Erythroblast (primary cell): ENCODE data around the gene ANKRD9.
"Not testable (repeated sequence)": the region's sequence is repeated elsewhere in the genome, so short reads cannot be mapped to it uniquely, and the experiment has no call there.

ENCODE experiments used
- DNase-seq, 2 experiments: peaks; one replicate each; lab custom pipeline; 2025; lab: John Stamatoyannopoulos, UW
- GATA1 ChIP-seq: IDR thresholded peaks from 2 replicates; pipeline ENCODE4 v1.6.1; 2011; ENCODE audit warnings: low read depth, mild to moderate bottlenecking, control low read depth, low read length, moderate library complexity
- POLR2A ChIP-seq: IDR thresholded peaks from 2 replicates; pipeline ENCODE4 v1.6.1; 2011; ENCODE audit warnings: mild to moderate bottlenecking, low read length

The ANKRD9 gene

GRCh38 chr14:102544046-102544746, 34.6 kb upstream of the ANKRD9 start:
- no peak for TF ChIP-seq GATA1
- no peak for TF ChIP-seq POLR2A
- DNase-seq, result no peak

- no peak for DNase-seq
These were observed 32.2 kb upstream of the ANKRD9 start for GRCh38 chr14:102541771-102542170.

DNA sequence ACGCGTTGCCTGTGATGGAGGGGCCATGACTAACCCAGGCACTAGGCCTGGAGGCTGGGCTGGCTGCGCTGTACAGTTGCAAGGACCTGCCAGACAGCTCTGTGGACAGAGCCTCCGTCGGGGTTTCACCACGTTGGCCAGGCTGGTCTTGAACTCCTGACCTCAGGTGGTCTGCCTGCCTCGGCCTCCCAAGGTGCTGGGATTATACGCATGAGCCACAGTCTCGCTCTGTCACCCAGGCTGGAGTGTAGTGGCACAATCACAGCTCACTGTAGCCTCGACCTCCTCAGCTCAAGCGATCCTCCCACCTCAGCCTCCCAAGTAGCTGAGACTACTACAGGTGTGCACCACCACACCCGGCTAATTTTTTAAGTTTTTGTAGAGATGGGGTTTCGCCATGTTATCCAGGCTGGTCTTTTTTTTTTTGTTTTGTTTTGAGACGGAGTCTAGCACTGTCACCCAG, 31.5 kb upstream of the ANKRD9 start:
- not testable (repeated sequence) for DNase-seq

More at GRCh38 chr14:102541771-102542170, 32.2 kb upstream of the ANKRD9 start:
- TF ChIP-seq POLR2A (no peak), GATA1 (no peak)

- no peak for TF ChIP-seq GATA1
- no peak for TF ChIP-seq POLR2A
- no peak for DNase-seq
These were observed 30.9 kb upstream of the ANKRD9 start for GRCh38 chr14:102540315-102541028.

- no peak for TF ChIP-seq POLR2A
- DNase-seq, result no peak
These were observed 30.2 kb upstream of the ANKRD9 start for GRCh38 chr14:102539544-102540314.

GRCh38 chr14:102538602-102539543, 29.3 kb upstream of the ANKRD9 start:
- DNase-seq, result no peak

GRCh38 chr14:102537981-102538601, 28.5 kb upstream of the ANKRD9 start:
- no peak for DNase-seq
- no peak for TF ChIP-seq GATA1
- TF ChIP-seq POLR2A, result no peak

More at GRCh38 chr14:102538602-102539543, 29.3 kb upstream of the ANKRD9 start:
- TF ChIP-seq GATA1, result no peak
- no peak for TF ChIP-seq POLR2A

GRCh38 chr14:102532204-102532658, 22.7 kb upstream of the ANKRD9 start:
- TF ChIP-seq POLR2A (no peak), GATA1 (no peak)
- peak in 1 of 2 experiments; percentile 34 for DNase-seq

DNA sequence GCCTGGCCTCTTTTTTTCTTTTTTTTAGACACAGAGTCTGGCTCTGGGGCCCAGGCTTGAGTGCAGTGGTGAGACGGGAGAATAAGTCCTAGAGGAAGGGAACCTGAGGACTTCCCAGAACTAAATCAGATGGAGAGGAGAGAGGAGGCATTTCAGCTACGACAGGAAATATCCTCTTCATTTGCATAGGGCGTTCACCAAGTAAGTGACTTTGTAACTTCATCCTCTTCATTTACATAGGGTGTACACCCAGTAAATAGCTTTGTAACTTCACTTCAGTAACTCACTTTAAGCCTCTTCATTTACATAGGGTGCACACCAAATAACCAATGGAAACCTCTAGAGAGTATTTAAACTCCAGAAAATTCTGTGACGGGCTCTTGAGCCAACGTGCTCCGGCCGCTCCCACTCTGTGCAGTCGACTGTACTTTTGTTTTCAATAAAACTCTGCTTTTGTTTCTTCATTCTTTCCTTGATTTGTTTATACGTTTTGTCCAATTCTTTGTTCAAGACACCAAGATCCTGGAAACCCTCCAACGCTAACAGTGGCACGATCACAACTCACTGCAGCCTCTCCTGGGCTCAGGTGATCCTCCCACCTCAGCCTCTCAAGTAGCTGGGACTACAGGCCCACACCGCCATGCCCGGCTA, 21.4 kb upstream of the ANKRD9 start:
- DNase-seq, result peak; percentile 55 to 73
- TF ChIP-seq POLR2A, result no peak

DNA sequence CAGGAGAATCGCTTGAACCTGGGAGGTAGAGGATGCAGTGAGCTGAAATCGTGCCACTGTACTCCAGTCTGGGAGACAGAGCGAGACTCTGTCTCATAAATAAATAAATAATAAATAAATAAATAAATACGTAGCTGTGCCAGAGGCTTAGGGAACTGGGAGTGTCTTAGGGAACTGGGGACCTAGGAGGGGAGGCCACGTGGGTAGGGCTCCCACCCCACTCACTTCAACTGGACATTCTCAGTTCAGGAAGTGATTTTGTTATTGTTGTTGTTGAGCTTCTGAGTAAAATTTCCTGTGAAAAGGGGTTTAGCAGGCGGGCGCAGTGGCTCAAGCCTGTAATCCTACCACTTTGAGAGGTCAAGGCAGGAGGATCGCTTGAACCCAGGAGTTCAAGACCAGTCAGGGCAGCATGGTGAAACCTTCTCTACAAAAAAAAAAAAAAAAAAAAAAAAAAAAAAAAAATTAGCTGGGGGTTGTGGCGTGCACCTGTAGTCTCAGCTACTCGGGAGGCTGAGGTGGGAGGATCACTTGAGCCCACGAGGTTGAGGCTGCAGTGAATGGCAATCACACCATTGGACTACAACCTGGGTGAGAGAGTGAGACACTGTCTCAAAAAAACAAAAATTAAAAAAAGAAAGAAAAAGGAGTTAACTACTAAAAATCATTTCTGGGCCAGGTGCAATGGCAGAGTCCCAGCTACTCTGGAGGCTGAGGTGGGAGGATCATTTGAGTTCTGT, 19.0 kb upstream of the ANKRD9 start:
- TF ChIP-seq GATA1 (no peak), POLR2A (no peak)
- no peak for DNase-seq

GRCh38 chr14:102525929-102526497, 16.4 kb upstream of the ANKRD9 start:
- DNase-seq, result no peak
- TF ChIP-seq GATA1 (no peak), POLR2A (no peak)
